Spinal cord (tissue), 10 donors: ENCODE measurements around the gene LDB1. TPM values are rescaled to one million over a fixed set of nuclear protein-coding genes. Genes with fewer than 3 reads are reported as not detected.

Experiments used
- DNase-seq, 6 donors: peaks; one replicate each; pipeline versions ENCODE4 v3.0.0 to v3.0.0-alpha.2; 2013 to 2015; ENCODE audit warnings: low spot score in 6 of 6, low read depth in 4 of 6
- H3K27ac ChIP-seq: one replicate; pipeline ENCODE4 v1.5.1; 2013; ENCODE audit warnings: low read depth, low read length, control low read depth
- H3K27me3 ChIP-seq: one replicate; pipeline ENCODE4 v1.6.1; 2013; ENCODE audit warnings: low read length; ENCODE audit not compliant: control insufficient read depth, insufficient read depth
- H3K36me3 ChIP-seq: one replicate; pipeline ENCODE4 v1.6.1; 2013; ENCODE audit warnings: low read length; ENCODE audit not compliant: control insufficient read depth, insufficient read depth
- H3K4me1 ChIP-seq: one replicate; pipeline ENCODE4 v1.6.1; 2013; ENCODE audit warnings: low read length; ENCODE audit not compliant: control insufficient read depth, insufficient read depth
- H3K4me3 ChIP-seq: one replicate; pipeline ENCODE4 v1.5.1; 2013; ENCODE audit warnings: low read depth, low read length, control low read depth
- H3K9me3 ChIP-seq: one replicate; pipeline ENCODE4 v1.6.1; 2013; ENCODE audit warnings: low read length; ENCODE audit not compliant: control insufficient read depth, insufficient read depth
- WGBS: methylation state at CpG from one replicate; pipeline ENCODE4 v1.1.5; 2013; ENCODE audit warnings: missing lambda C conversion rate; ENCODE audit not compliant: insufficient coverage; 5-methylcytosine and 5-hydroxymethylcytosine counted together
- polyA plus RNA-seq, 2 donors: library from polyadenylated mRNA; unstranded; fragments of 120-200 nt; gene quantifications; one replicate each; pipeline ENCODE4 v1.2.1, GENCODE V29; 2013; ENCODE audit not compliant: insufficient read length in 2 of 2
- total RNA-seq, 2 donors: library from RNA; depleted of rRNA in 1 of 2; stranded (reverse); fragments of 120-200 nt in 1 of 2; fragments of >200 nt in 1 of 2; gene quantifications; one replicate each; pipeline versions ENCODE4 v1.2.3 to v1.2.4, GENCODE V29; 2013 to 2014
- donor health status: healthy.

Gene LDB1
- total and polyA plus RNA-seq, 4 donors = 40.4 to 102 (median 90.3) TPM

- H3K27me3 ChIP-seq = no peaks in the 10 kb centered on the region
- H3K9me3 ChIP-seq = no peaks in the 10 kb centered on the region
- peaks cover 66% of the 10 kb centered on the region for H3K4me1 ChIP-seq
- H3K4me3 ChIP-seq = peak overlapping the region; percentile 70
- 0% methylated on average over 12 of the region's 23 CpGs for WGBS
- H3K36me3 ChIP-seq = peaks cover 25% of the 10 kb centered on the region
- DNase-seq = peak in 4 of 6 donors; percentile 84 to 97 (median 92)
- H3K27ac ChIP-seq = peak overlapping the region; percentile 89
Measured at GRCh38 chr10:102114861-102115618, 5.1 kb downstream of the LDB1 start.

GRCh38 chr10:102113956-102114857 is 6.0 kb downstream of the LDB1 start:
- H3K36me3 ChIP-seq = peaks cover 33% of the 10 kb centered on the region
- peaks cover 60% of the 10 kb centered on the region for H3K4me1 ChIP-seq
- peak overlapping the region; percentile 89 for H3K27ac ChIP-seq
- peak overlapping the region; percentile 70 for H3K4me3 ChIP-seq
- 0% methylated on average over 40 of the region's 45 CpGs for WGBS
- no peaks in the 10 kb centered on the region for H3K27me3 ChIP-seq
- no peaks in the 10 kb centered on the region for H3K9me3 ChIP-seq
- DNase-seq = peak in 2 of 6 donors; percentile 45 to 46

- no peaks in the 10 kb centered on the region for H3K9me3 ChIP-seq
- H3K4me1 ChIP-seq = peaks cover 52% of the 10 kb centered on the region
- 29% methylated on average over 5 of the region's 7 CpGs for WGBS
- peak overlapping the region; percentile 70 for H3K4me3 ChIP-seq
- DNase-seq = no peak
- no peaks in the 10 kb centered on the region for H3K27me3 ChIP-seq
- peak overlapping the region; percentile 35 for H3K27ac ChIP-seq
- peaks cover 41% of the 10 kb centered on the region for H3K36me3 ChIP-seq
Measured at GRCh38 chr10:102113261-102113955, 6.8 kb downstream of the LDB1 start.

DNA sequence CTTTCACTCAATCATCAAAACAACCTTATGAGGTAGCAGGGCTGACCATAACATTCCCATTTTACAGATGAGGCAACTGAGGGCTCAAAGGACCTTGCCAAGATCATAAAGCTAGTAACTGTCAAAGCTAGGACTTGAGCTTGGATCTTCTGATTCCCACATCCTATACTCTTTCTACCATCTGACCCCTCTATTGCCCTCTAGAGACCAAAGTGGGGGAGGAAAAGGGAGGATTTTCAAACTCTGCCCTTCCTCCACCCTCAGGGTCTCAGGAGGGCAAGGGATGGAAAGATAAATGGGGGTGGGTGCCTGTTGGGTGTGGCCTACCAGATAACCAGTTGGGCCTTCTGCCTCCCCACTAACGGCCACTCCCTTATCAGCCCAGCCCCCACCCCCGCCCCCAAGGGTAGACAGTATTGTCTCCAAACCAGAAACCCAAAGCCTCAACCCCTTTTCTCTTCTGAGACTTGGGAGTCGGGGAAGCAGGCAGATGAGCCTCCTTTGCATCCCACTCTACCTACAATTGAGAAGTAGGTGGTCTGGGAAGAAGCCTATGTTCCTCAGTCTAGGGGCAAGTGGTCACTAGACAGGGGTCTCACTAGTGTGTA is 7.9 kb downstream of the LDB1 start:
- Histone ChIP-seq H3K4me3 (no peak overlapping the region), H3K4me1 (peaks cover 41% of the 10 kb centered on the region), H3K9me3 (no peaks in the 10 kb centered on the region), H3K27ac (no peak overlapping the region), H3K36me3 (peaks cover 47% of the 10 kb centered on the region), H3K27me3 (no peaks in the 10 kb centered on the region)
- DNase-seq = no peak
- WGBS = no CpG with 5 or more reads among the region's 3 CpGs

DNA sequence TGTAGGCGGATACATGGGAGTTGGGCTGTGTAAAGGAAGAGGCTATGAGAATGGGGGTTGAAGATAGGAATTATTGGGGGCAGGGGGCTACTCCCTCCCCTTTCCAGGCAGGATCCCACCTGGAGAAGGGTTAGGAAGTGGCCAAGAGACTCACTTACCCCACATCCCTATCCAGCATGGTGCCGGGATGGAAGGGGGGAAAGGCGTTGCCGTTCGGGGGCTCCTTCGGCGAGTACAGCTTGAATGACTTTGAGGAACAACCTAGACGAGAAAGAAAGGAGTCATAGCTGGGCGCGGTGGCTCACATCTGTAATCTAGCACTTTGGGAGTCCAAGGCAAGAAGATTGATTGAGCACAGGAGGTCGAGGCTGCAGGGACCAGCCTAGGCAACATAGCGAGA is 8.9 kb downstream of the LDB1 start:
- DNase-seq = no peak
- H3K27ac ChIP-seq = no peak overlapping the region
- H3K27me3 ChIP-seq = no peaks in the 10 kb centered on the region
- peaks cover 57% of the 10 kb centered on the region for H3K36me3 ChIP-seq
- no peak overlapping the region for H3K4me3 ChIP-seq
- H3K4me1 ChIP-seq = peaks cover 30% of the 10 kb centered on the region
- 93% methylated on average over 11 of the region's 12 CpGs for WGBS
- no peaks in the 10 kb centered on the region for H3K9me3 ChIP-seq

GRCh38 chr10:102109166-102110116 is 10.7 kb downstream of the LDB1 start:
- 95% methylated on average over 23 of the region's 24 CpGs for WGBS
- no peak for DNase-seq
- no peaks in the 10 kb centered on the region for H3K9me3 ChIP-seq
- no peak overlapping the region for H3K4me3 ChIP-seq
- H3K27me3 ChIP-seq = no peaks in the 10 kb centered on the region
- peaks cover 18% of the 10 kb centered on the region for H3K4me1 ChIP-seq
- peaks cover 59% of the 10 kb centered on the region for H3K36me3 ChIP-seq
- H3K27ac ChIP-seq = no peak overlapping the region

DNA sequence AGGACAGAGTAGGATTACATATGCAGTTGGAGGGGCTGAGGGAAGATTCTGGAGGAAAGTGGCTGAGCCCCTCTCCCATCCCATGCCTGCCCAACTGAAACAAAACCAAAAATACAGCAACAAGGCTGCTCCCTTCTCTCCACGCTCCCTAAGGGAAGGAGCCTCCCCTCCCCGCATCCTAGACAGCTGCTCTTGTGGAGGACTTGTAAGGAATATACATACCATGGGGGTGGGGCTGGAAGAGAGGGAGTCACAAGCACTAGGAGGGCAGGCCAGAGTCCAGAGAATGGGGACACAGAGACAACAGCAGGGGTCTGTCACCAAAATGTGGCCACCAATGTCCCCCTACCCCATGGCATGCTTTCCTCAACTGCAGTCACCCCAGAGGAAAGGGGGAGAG is 13.2 kb downstream of the LDB1 start:
- H3K4me1 ChIP-seq = no peaks in the 10 kb centered on the region
- H3K27ac ChIP-seq = no peak overlapping the region
- H3K4me3 ChIP-seq = no peak overlapping the region
- H3K36me3 ChIP-seq = peaks cover 57% of the 10 kb centered on the region
- no peaks in the 10 kb centered on the region for H3K27me3 ChIP-seq
- WGBS = no CpG with 5 or more reads among the region's 2 CpGs
- no peak for DNase-seq
- no peaks in the 10 kb centered on the region for H3K9me3 ChIP-seq

DNA sequence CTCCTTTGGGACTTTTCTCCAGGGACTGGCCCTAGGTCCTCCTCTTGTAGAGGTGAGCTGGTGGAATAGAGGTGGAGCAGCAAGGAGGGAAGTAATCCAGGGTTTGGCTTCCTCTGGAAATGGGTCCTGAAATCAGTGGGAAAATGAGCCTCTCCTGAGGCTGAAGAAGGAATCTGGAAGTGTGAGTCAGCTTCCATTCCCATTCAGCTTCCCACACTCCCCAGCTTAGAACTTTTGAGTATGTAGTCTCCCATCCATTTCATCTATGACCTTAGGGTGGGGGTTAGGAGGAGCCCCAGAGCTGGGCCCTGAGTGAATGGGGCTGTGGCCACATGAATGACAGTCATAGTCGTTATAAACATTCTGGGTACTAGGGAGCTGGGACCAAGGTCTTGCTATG is 17.7 kb downstream of the LDB1 start:
- Histone ChIP-seq H3K4me1 (no peaks in the 10 kb centered on the region), H3K9me3 (no peaks in the 10 kb centered on the region), H3K27me3 (no peaks in the 10 kb centered on the region), H3K27ac (no peak overlapping the region), H3K4me3 (no peak overlapping the region), H3K36me3 (peaks cover 14% of the 10 kb centered on the region)
- WGBS = 83% methylated on average over 1 of the region's 1 CpG
- no peak for DNase-seq
